HepG2 (cell line): Measurements from ENCODE around the gene OTOGL. TPM values are rescaled to one million over a fixed set of nuclear protein-coding genes. Genes with fewer than 3 reads are reported as not detected.

Experiments used
- ATAC-seq: fragments of 200-7000 bp; cut with Tn5 transposase; 3 replicates; pipeline ENCODE4 v1.9.1; 2020; ENCODE audit warnings: mild to moderate bottlenecking, moderate library complexity
- BruUV-seq: library from RNA; stranded (reverse); fragments of 400-500 nt; replicated peaks from 2 replicates; lab custom pipeline; 2021; lab: Mats Ljungman, UMichigan
- CTCF ChIA-PET: fragments of 300-600 bp; formaldehyde crosslinking; extraction: SDS; loops from one replicate; lab custom pipeline; 2021; ENCODE audit warnings: low total read pairs, inconsistent platforms, low intra/inter-chr PET ratio; lab: Yijun Ruan, JAX
- POLR2A ChIA-PET: fragments of 350-600 bp; sonication (Branson Sonifier 250); formaldehyde crosslinking; loops from one replicate; lab custom pipeline; 2020; ENCODE audit warnings: antibody characterized with exemption, inconsistent platforms; lab: Yijun Ruan, JAX
- DNase-seq: peaks from one replicate; pipeline ENCODE4 v3.0.0-alpha.2; 2015; ENCODE audit warnings: low spot score
- FAIRE-seq: peaks from 3 replicates; lab custom pipeline; 2011; peaks lifted over from hg19 to GRCh38; lab: Jason Lieb, UNC
- H2AFZ ChIP-seq: one replicate; pipeline ENCODE4 v1.6.1; 2011; ENCODE audit warnings: low read length, inconsistent platforms
- H3K27ac ChIP-seq: fragments of 300-600 bp; 3 replicates; pipeline ENCODE4 v1.8.0; 2011; ENCODE audit warnings: mixed run types, mild to moderate bottlenecking, mixed read lengths, low read length, inconsistent platforms; ENCODE audit not compliant: insufficient read depth; ENCODE audit errors: extremely low read length
- H3K27me3 ChIP-seq, 2 experiments: fragments of 200-600 bp in 1 of 2; 2 replicates in 1 of 2; 3 replicates in 1 of 2; pipeline versions ENCODE4 v1.6.0 to v1.8.0; 2011; ENCODE audit warnings: low read length in 2 of 2, mild to moderate bottlenecking in 2 of 2, moderate library complexity in 2 of 2, inconsistent platforms in 1 of 2; ENCODE audit not compliant: insufficient read depth in 2 of 2, control insufficient read depth in 1 of 2
- H3K36me3 ChIP-seq, 2 experiments: fragments of 200-600 bp in 1 of 2; replicated peaks in 1 of 2; 2 replicates in 1 of 2; 3 replicates in 1 of 2; pipeline versions ENCODE4 v1.5.1 to v1.8.0; 2011; ENCODE audit warnings: low read length in 2 of 2, inconsistent platforms in 1 of 2; ENCODE audit not compliant: insufficient read depth in 2 of 2, control insufficient read depth in 1 of 2
- H3K4me1 ChIP-seq: 2 replicates; pipeline ENCODE4 v1.5.1; 2012; ENCODE audit warnings: low read length, inconsistent platforms; ENCODE audit not compliant: insufficient read depth
- H3K4me2 ChIP-seq: 2 replicates; pipeline ENCODE4 v1.6.0; 2011; ENCODE audit warnings: low read depth, low read length, inconsistent platforms
- H3K4me3 ChIP-seq, 3 experiments: fragments of 200-600 bp in 1 of 3; sonication (generic), shearing (Covaris generic) in 1 of 3; replicated peaks in 1 of 3; 2 replicates each; pipeline ENCODE4 v1.5.1; 2011 to 2016; ENCODE audit warnings: low read length in 3 of 3, inconsistent platforms in 2 of 3, low read depth in 2 of 3, mild to moderate bottlenecking in 2 of 3, control low read depth in 1 of 3, mixed read lengths in 1 of 3; ENCODE audit not compliant: insufficient read depth in 1 of 3
- H3K79me2 ChIP-seq: one replicate; pipeline ENCODE4 v1.6.1; 2011; ENCODE audit warnings: low read length, inconsistent platforms; ENCODE audit not compliant: insufficient read depth
- H3K9ac ChIP-seq: 2 replicates; pipeline ENCODE4 v1.6.0; 2011; ENCODE audit warnings: mild to moderate bottlenecking, low read depth, low read length, inconsistent platforms; ENCODE audit not compliant: insufficient read depth
- H3K9me3 ChIP-seq: 2 replicates; pipeline ENCODE4 v1.5.1; 2012; ENCODE audit warnings: mild to moderate bottlenecking, low read length
- H4K20me1 ChIP-seq: 2 replicates; pipeline ENCODE4 v1.6.0; 2011; ENCODE audit warnings: inconsistent platforms, mild to moderate bottlenecking, low read length, moderate library complexity; ENCODE audit not compliant: insufficient read depth
- ARNT ChIP-seq: fragments of 450-650 bp; IDR thresholded peaks from 2 replicates; pipeline ENCODE4 v1.6.1; 2017
- DDIT3 ChIP-seq: sonication (generic); formaldehyde crosslinking; IDR thresholded peaks from 2 replicates; pipeline ENCODE4 v1.4.0; 2020; ENCODE audit warnings: mild to moderate bottlenecking, missing genetic modification reagents
- DNMT1 ChIP-seq: sonication (generic); formaldehyde crosslinking; IDR thresholded peaks from 2 replicates; pipeline ENCODE4 v1.5.1; 2020; ENCODE audit warnings: mild to moderate bottlenecking, missing genetic modification reagents
- ESRRA ChIP-seq: sonication (generic); formaldehyde crosslinking; IDR thresholded peaks from 2 replicates; pipeline ENCODE4 v1.5.1; 2020; ENCODE audit warnings: mild to moderate bottlenecking, low read depth, missing genetic modification reagents
- RFX3 ChIP-seq: IDR thresholded peaks from 2 replicates; pipeline ENCODE4 v1.6.1; 2016; ENCODE audit warnings: missing biosample characterization, missing genetic modification reagents
- SAFB2 ChIP-seq: sonication (generic); formaldehyde crosslinking; IDR thresholded peaks from 2 replicates; pipeline ENCODE4 v1.5.1; 2020; ENCODE audit warnings: missing genetic modification reagents, low read depth, mild to moderate bottlenecking, borderline replicate concordance
- SMAD3 ChIP-seq: sonication (generic); formaldehyde crosslinking; IDR thresholded peaks from 2 replicates; pipeline ENCODE4 v1.4.0; 2020; ENCODE audit warnings: missing genetic modification reagents
- ZNF138 ChIP-seq: sonication (generic); formaldehyde crosslinking; IDR thresholded peaks from 2 replicates; pipeline ENCODE4 v1.5.0; 2020; ENCODE audit warnings: mild to moderate bottlenecking, low read depth, missing genetic modification reagents
- ZNF263 ChIP-seq: sonication (generic); formaldehyde crosslinking; IDR thresholded peaks from 2 replicates; pipeline ENCODE4 v1.4.0; 2020; ENCODE audit warnings: missing genetic modification reagents
- ZNF317 ChIP-seq: sonication (generic); formaldehyde crosslinking; IDR thresholded peaks from 2 replicates; pipeline ENCODE4 v1.5.0; 2020; ENCODE audit warnings: mild to moderate bottlenecking, missing genetic modification reagents
- ZNF557 ChIP-seq: sonication (generic); formaldehyde crosslinking; IDR thresholded peaks from 2 replicates; pipeline ENCODE4 v1.4.0; 2020; ENCODE audit warnings: missing genetic modification reagents
- ZNF572 ChIP-seq: sonication (generic); formaldehyde crosslinking; IDR thresholded peaks from 2 replicates; pipeline ENCODE4 v1.5.1; 2020; ENCODE audit warnings: mild to moderate bottlenecking, missing genetic modification reagents
- ZSCAN12 ChIP-seq: sonication (generic); formaldehyde crosslinking; IDR thresholded peaks from 2 replicates; pipeline ENCODE4 v1.9.0; 2021; ENCODE audit warnings: mild to moderate bottlenecking, missing genetic modification reagents
- WGBS: methylation state at CpG from one replicate; pipeline ENCODE4 v1.1.6; 2017; ENCODE audit warnings: low lambda C conversion rate; 5-methylcytosine and 5-hydroxymethylcytosine counted together
- in situ Hi-C: cut with HindIII; loops from 2 replicates; pipeline ENCODE4 v1.10.0; 2017; ENCODE audit warnings: low pct_unique_long_range_greater_than_20kb; ENCODE audit not compliant: extremely low pct_ligation_motif_present
- intact Hi-C: fragments of 100-400 bp; cut with micrococcal nuclease; formaldehyde crosslinking; loops from one replicate; pipeline ENCODE4 v1.10.0; 2022; ENCODE audit not compliant: unreplicated experiment
- polyA plus RNA-seq, 8 experiments: library from polyadenylated mRNA; depleted of rRNA in 3 of 8; stranded (reverse) in 7 of 8; unstranded in 1 of 8; fragments of >200 nt; fragmentation: Illumina TruSeq in 4 of 8; extraction: Trizol in 4 of 8; gene quantifications; 2 replicates each; pipeline versions ENCODE4 v1.2.1 to v1.2.3, GENCODE V29; 2011 to 2016; ENCODE audit warnings: low read depth in 4 of 8, missing spikeins in 1 of 8, mixed read lengths in 1 of 8; ENCODE audit not compliant: insufficient read depth in 1 of 8
- total RNA-seq, 5 experiments: library from RNA; depleted of rRNA; stranded (reverse); fragments of >200 nt; fragmentation: Illumina TruSeq; extraction: Trizol; gene quantifications; 2 replicates each; pipeline ENCODE4 v1.2.3, GENCODE V29; 2016; ENCODE audit warnings: low read depth in 1 of 5
- TF ChIP-seq, protein P1 (sequence below): sonication (generic); formaldehyde crosslinking; IDR thresholded peaks from 2 replicates; pipeline ENCODE4 v1.5.0; 2020; ENCODE audit warnings: mild to moderate bottlenecking, missing genetic modification reagents, borderline replicate concordance
- TF ChIP-seq, protein P2 (sequence below): sonication (generic); formaldehyde crosslinking; IDR thresholded peaks from 2 replicates; pipeline ENCODE4 v1.4.0; 2020; ENCODE audit warnings: missing genetic modification reagents, borderline replicate concordance

OTOGL gene
- total and polyA plus RNA-seq, 2 of the 13 experiments (the other 11 are each of a cell fraction or from before 2014, with no cell fraction given), result not detected

- Histone ChIP-seq H3K36me3 (no peaks in the 10 kb centered on the region), H3K79me2 (no peaks in the 10 kb centered on the region), H3K4me2 (no peak overlapping the region), H3K4me3 (no peak overlapping the region), H3K9me3 (no peaks in the 10 kb centered on the region), H3K9ac (no peak overlapping the region), H3K27me3 (no peaks in the 10 kb centered on the region)
- CTCF ChIA-PET, result no interaction called here
- TF ChIP-seq, protein P1, sequence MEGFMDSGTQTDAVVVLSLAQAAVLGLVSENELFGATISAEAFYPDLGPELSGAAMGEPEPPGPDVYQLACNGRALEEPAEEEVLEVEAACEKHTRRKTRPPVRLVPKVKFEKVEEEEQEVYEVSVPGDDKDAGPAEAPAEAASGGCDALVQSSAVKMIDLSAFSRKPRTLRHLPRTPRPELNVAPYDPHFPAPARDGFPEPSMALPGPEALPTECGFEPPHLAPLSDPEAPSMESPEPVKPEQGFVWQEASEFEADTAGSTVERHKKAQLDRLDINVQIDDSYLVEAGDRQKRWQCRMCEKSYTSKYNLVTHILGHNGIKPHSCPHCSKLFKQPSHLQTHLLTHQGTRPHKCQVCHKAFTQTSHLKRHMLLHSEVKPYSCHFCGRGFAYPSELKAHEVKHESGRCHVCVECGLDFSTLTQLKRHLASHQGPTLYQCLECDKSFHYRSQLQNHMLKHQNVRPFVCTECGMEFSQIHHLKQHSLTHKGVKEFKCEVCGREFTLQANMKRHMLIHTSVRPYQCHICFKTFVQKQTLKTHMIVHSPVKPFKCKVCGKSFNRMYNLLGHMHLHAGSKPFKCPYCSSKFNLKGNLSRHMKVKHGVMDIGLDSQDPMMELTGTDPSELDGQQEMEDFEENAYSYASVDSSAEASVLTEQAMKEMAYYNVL (CRISPR knock-in tag), result no peak
- TF ChIP-seq ZNF317 (CRISPR knock-in tag) (no peak), ZNF263 (no peak), ZNF572 (CRISPR knock-in tag) (no peak), DDIT3 (CRISPR knock-in tag) (no peak), SMAD3 (no peak), ZNF557 (CRISPR knock-in tag) (no peak), SAFB2 (no peak), ZNF138 (CRISPR knock-in tag) (no peak), DNMT1 (CRISPR knock-in tag) (no peak), ESRRA (no peak), ARNT (no peak), RFX3 (CRISPR knock-in tag) (no peak), ZSCAN12 (CRISPR knock-in tag) (no peak)
- TF ChIP-seq, protein P2, sequence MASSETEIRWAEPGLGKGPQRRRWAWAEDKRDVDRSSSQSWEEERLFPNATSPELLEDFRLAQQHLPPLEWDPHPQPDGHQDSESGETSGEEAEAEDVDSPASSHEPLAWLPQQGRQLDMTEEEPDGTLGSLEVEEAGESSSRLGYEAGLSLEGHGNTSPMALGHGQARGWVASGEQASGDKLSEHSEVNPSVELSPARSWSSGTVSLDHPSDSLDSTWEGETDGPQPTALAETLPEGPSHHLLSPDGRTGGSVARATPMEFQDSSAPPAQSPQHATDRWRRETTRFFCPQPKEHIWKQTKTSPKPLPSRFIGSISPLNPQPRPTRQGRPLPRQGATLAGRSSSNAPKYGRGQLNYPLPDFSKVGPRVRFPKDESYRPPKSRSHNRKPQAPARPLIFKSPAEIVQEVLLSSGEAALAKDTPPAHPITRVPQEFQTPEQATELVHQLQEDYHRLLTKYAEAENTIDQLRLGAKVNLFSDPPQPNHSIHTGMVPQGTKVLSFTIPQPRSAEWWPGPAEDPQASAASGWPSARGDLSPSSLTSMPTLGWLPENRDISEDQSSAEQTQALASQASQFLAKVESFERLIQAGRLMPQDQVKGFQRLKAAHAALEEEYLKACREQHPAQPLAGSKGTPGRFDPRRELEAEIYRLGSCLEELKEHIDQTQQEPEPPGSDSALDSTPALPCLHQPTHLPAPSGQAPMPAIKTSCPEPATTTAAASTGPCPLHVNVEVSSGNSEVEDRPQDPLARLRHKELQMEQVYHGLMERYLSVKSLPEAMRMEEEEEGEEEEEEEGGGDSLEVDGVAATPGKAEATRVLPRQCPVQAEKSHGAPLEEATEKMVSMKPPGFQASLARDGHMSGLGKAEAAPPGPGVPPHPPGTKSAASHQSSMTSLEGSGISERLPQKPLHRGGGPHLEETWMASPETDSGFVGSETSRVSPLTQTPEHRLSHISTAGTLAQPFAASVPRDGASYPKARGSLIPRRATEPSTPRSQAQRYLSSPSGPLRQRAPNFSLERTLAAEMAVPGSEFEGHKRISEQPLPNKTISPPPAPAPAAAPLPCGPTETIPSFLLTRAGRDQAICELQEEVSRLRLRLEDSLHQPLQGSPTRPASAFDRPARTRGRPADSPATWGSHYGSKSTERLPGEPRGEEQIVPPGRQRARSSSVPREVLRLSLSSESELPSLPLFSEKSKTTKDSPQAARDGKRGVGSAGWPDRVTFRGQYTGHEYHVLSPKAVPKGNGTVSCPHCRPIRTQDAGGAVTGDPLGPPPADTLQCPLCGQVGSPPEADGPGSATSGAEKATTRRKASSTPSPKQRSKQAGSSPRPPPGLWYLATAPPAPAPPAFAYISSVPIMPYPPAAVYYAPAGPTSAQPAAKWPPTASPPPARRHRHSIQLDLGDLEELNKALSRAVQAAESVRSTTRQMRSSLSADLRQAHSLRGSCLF (CRISPR knock-in tag), result no peak
- TF ChIP-seq, all 625 proteins: peak for 0
- in situ Hi-C loops, result no loop called here
- DNase-seq, result no peak
- POLR2A ChIA-PET, result no interaction called here
- ATAC-seq, result no peak
- intact Hi-C loops, result no loop called here
- WGBS, result 39% methylated on average over 2 of the region's 2 CpGs
- Histone ChIP-seq H2AFZ (no peak overlapping the region), H3K27ac (no peak overlapping the region), H4K20me1 (no peaks in the 10 kb centered on the region), H3K4me1 (peaks cover 9% of the 10 kb centered on the region)
- BruUV-seq, result no TSS peak
- no peak for FAIRE-seq
Observed at GRCh38 chr12:80151131-80151530, 51.8 kb downstream of the OTOGL start.
